ENCODE measurements around the gene KIAA0513.
A peak's percentile ranks its signal among the peaks of the same experiment; 100 is the strongest.

The KIAA0513 gene

GRCh38 chr16:85027349-85027957 lies at the start of gene KIAA0513:
KIAA0513 (plus strand) TSS chr16:85027795; CDS start chr16:85067072, 39,277 bp downstream.
- DNase-seq (ENCODE audit: low spot score), result peak; percentile 94

GRCh38 chr16:84979516-84979915 lies 48.1 kb upstream of the KIAA0513 start:
- DNase-seq (ENCODE audit: low spot score), result no peak

- DNase-seq (ENCODE audit: low spot score), result no peak
These were observed 45.2 kb upstream of the KIAA0513 start for GRCh38 chr16:84982434-84982833.

GRCh38 chr16:84985079-84986065 lies 42.2 kb upstream of the KIAA0513 start:
- no peak for DNase-seq (ENCODE audit: low spot score)

GRCh38 chr16:84986102-84986501 lies 41.5 kb upstream of the KIAA0513 start:
- DNase-seq (ENCODE audit: low spot score), result no peak

GRCh38 chr16:84986879-84987278 lies 40.7 kb upstream of the KIAA0513 start:
- no peak for DNase-seq (ENCODE audit: low spot score)

- no peak for DNase-seq (ENCODE audit: low spot score)
These were observed 39.1 kb upstream of the KIAA0513 start for GRCh38 chr16:84988328-84989080.

- DNase-seq (ENCODE audit: low spot score), result no peak
These were observed 37.6 kb upstream of the KIAA0513 start for GRCh38 chr16:84989749-84990620.

GRCh38 chr16:84990782-84991181 lies 36.8 kb upstream of the KIAA0513 start:
- DNase-seq (ENCODE audit: low spot score), result no peak

GRCh38 chr16:84992717-84993075 lies 34.9 kb upstream of the KIAA0513 start:
- no peak for DNase-seq (ENCODE audit: low spot score)

GRCh38 chr16:84993926-84994325 lies 33.7 kb upstream of the KIAA0513 start:
- DNase-seq (ENCODE audit: low spot score), result no peak

GRCh38 chr16:84995663-84996062 lies 31.9 kb upstream of the KIAA0513 start:
- peak; percentile 16 for DNase-seq (ENCODE audit: low spot score)

- DNase-seq (ENCODE audit: low spot score), result no peak
These were observed 31.2 kb upstream of the KIAA0513 start for GRCh38 chr16:84996365-84996764.

- DNase-seq (ENCODE audit: low spot score), result no peak
These were observed 28.4 kb upstream of the KIAA0513 start for GRCh38 chr16:84999200-84999599.

GRCh38 chr16:84999857-85000480 lies 27.6 kb upstream of the KIAA0513 start:
- no peak for DNase-seq (ENCODE audit: low spot score)

- no peak for DNase-seq (ENCODE audit: low spot score)
These were observed 25.5 kb upstream of the KIAA0513 start for GRCh38 chr16:85002099-85002541.

- DNase-seq (ENCODE audit: low spot score), result no peak
These were observed 25.0 kb upstream of the KIAA0513 start for GRCh38 chr16:85002608-85003007.

- DNase-seq (ENCODE audit: low spot score), result no peak
These were observed 24.5 kb upstream of the KIAA0513 start for GRCh38 chr16:85003076-85003475.

GRCh38 chr16:85003725-85004586 lies 23.6 kb upstream of the KIAA0513 start:
- no peak for DNase-seq (ENCODE audit: low spot score)

- DNase-seq (ENCODE audit: low spot score), result no peak
These were observed 22.9 kb upstream of the KIAA0513 start for GRCh38 chr16:85004587-85005205.

All from CD4-positive, alpha-beta T cell treated with Interleukin-6 at 100 ng/mL for 8 hours (primary cell).